Thymus (tissue), 11 donors: ENCODE data around the gene TTL. TPM values are rescaled to one million over a fixed set of nuclear protein-coding genes. Genes with fewer than 3 reads are reported as not detected.

Experiments used
- DNase-seq, 9 donors: peaks; one replicate each; pipeline ENCODE4 v3.0.0-alpha.2; 2013; ENCODE audit warnings: low spot score in 9 of 9, low read depth in 6 of 9, missing footprints in 1 of 9
- H3K27ac ChIP-seq, 2 donors: one replicate each; pipeline ENCODE4 v1.5.1; 2013; ENCODE audit warnings: control low read depth in 1 of 2, low read depth in 1 of 2, low read length in 1 of 2, mild to moderate bottlenecking in 1 of 2, moderate library complexity in 1 of 2
- H3K27me3 ChIP-seq, 2 donors: one replicate each; pipeline ENCODE4 v1.5.1; 2013; ENCODE audit warnings: low read length in 1 of 2; ENCODE audit not compliant: control insufficient read depth in 2 of 2, insufficient read depth in 1 of 2
- H3K36me3 ChIP-seq, 2 donors: one replicate each; pipeline ENCODE4 v1.5.1; 2013; ENCODE audit warnings: low read length in 1 of 2, mild to moderate bottlenecking in 1 of 2, moderate library complexity in 1 of 2; ENCODE audit not compliant: control insufficient read depth in 2 of 2, insufficient read depth in 2 of 2
- H3K4me1 ChIP-seq, 2 donors: one replicate each; pipeline ENCODE4 v1.5.1; 2013; ENCODE audit warnings: low read length in 2 of 2; ENCODE audit not compliant: control insufficient read depth in 2 of 2, insufficient read depth in 2 of 2
- H3K4me3 ChIP-seq, 2 donors: one replicate each; pipeline ENCODE4 v1.5.1; 2013; ENCODE audit warnings: low read length in 2 of 2, control low read depth in 1 of 2, mild to moderate bottlenecking in 1 of 2
- H3K9me3 ChIP-seq, 2 donors: one replicate each; pipeline ENCODE4 v1.5.1; 2013; ENCODE audit warnings: low read length in 1 of 2, mild to moderate bottlenecking in 1 of 2; ENCODE audit not compliant: control insufficient read depth in 2 of 2, insufficient read depth in 1 of 2
- WGBS: extraction: QIAGEN DNeasy Blood & Tissue Kit; methylation state at CpG from one replicate; pipeline ENCODE4 v1.1.7; 2013; 5-methylcytosine and 5-hydroxymethylcytosine counted together
- polyA plus RNA-seq: library from polyadenylated mRNA; stranded (reverse); fragments of 200-250 nt; gene quantifications from one replicate; pipeline ENCODE4 v1.2.3, GENCODE V29; 2013
- total RNA-seq: library from RNA; stranded (reverse); fragments of 120-200 nt; gene quantifications from one replicate; pipeline ENCODE4 v1.2.4, GENCODE V29; 2013
- donor health status: healthy.

TTL gene
- total and polyA plus RNA-seq, 2 donors, result 13.5 to 18.7 TPM

GRCh38 chr2:112465382-112465781, 16.6 kb upstream of the TTL start:
- WGBS, result 83% methylated on average over 3 of the region's 3 CpGs
- peak in 1 of 9 donors; percentile 3 for DNase-seq
- no peaks in the 10 kb centered on the region for H3K4me1 ChIP-seq

GRCh38 chr2:112472547-112473263, 9.3 kb upstream of the TTL start:
- WGBS, result 95% methylated on average over 6 of the region's 6 CpGs
- Histone ChIP-seq H3K4me3 (no peak overlapping the region), H3K9me3 (no peaks in the 10 kb centered on the region), H3K27ac (no peak overlapping the region), H3K4me1 (no peaks in the 10 kb centered on the region), H3K27me3 (no peaks in the 10 kb centered on the region), H3K36me3 (no peaks in the 10 kb centered on the region)
- no peak for DNase-seq

More at GRCh38 chr2:112465382-112465781, 16.6 kb upstream of the TTL start:
- Histone ChIP-seq H3K4me3 (no peak overlapping the region), H3K36me3 (no peaks in the 10 kb centered on the region), H3K27ac (no peak overlapping the region), H3K27me3 (no peaks in the 10 kb centered on the region), H3K9me3 (no peaks in the 10 kb centered on the region)

GRCh38 chr2:112474844-112475486, 7.0 kb upstream of the TTL start:
- WGBS, result 95% methylated on average over 6 of the region's 6 CpGs
- no peaks in the 10 kb centered on the region for H3K9me3 ChIP-seq
- no peak for DNase-seq

GRCh38 chr2:112476434-112476833, 5.5 kb upstream of the TTL start:
- DNase-seq, result no peak
- 94% methylated on average over 7 of the region's 7 CpGs for WGBS
- Histone ChIP-seq H3K27ac (no peak overlapping the region), H3K36me3 (no peaks in the 10 kb centered on the region), H3K27me3 (no peaks in the 10 kb centered on the region), H3K4me1 (peaks cover 4 to 5% of the 10 kb centered on the region in 2 donors), H3K9me3 (no peaks in the 10 kb centered on the region), H3K4me3 (no peak overlapping the region)

More at GRCh38 chr2:112474844-112475486, 7.0 kb upstream of the TTL start:
- no peak overlapping the region for H3K27ac ChIP-seq
- H3K27me3 ChIP-seq, result no peaks in the 10 kb centered on the region
- no peaks in the 10 kb centered on the region for H3K4me1 ChIP-seq
- no peak overlapping the region for H3K4me3 ChIP-seq
- no peaks in the 10 kb centered on the region for H3K36me3 ChIP-seq

- H3K36me3 ChIP-seq, result peaks cover 0 to 1% of the 10 kb centered on the region in 2 donors
- H3K27me3 ChIP-seq, result no peaks in the 10 kb centered on the region
- peak overlapping the region; percentile 84 to 93 for H3K4me3 ChIP-seq
- H3K27ac ChIP-seq, result no peak overlapping the region
- H3K4me1 ChIP-seq, result peaks cover 15 to 18% of the 10 kb centered on the region in 2 donors
- H3K9me3 ChIP-seq, result no peaks in the 10 kb centered on the region
- peak in 3 of 9 donors; percentile 7 to 26 (median 11) for DNase-seq
- WGBS, result 16% methylated on average over 20 of the region's 20 CpGs
These were observed 1.4 kb upstream of the TTL start for GRCh38 chr2:112480530-112481049.

GRCh38 chr2:112481050-112481527, 867 bp upstream of the TTL start:
- Histone ChIP-seq H3K9me3 (no peaks in the 10 kb centered on the region), H3K4me3 (peak overlapping the region; percentile 84 to 93), H3K27me3 (no peaks in the 10 kb centered on the region), H3K36me3 (peaks cover 4 to 5% of the 10 kb centered on the region in 2 donors), H3K27ac (peak overlapping the region; percentile 81 to 84), H3K4me1 (peaks cover 15 to 18% of the 10 kb centered on the region in 2 donors)
- peak; percentile 62 to 90 (median 74) for DNase-seq
- under 1% methylated on average over 19 of the region's 19 CpGs for WGBS

- Histone ChIP-seq H3K27me3 (no peaks in the 10 kb centered on the region), H3K27ac (peak overlapping the region; percentile 64 to 74), H3K4me3 (peak overlapping the region; percentile 93 to 94), H3K4me1 (peaks cover 15 to 18% of the 10 kb centered on the region in 2 donors), H3K9me3 (no peaks in the 10 kb centered on the region), H3K36me3 (peaks cover 11 to 14% of the 10 kb centered on the region in 2 donors)
- peak in 5 of 9 donors; percentile 9 to 53 (median 21) for DNase-seq
- WGBS, result under 1% methylated on average over 77 of the region's 77 CpGs
These were observed 519 bp downstream of the TTL start for GRCh38 chr2:112482309-112483041.

GRCh38 chr2:112483042-112483473, 1.1 kb downstream of the TTL start:
- 32% methylated on average over 10 of the region's 10 CpGs for WGBS
- H3K27ac ChIP-seq, result no peak overlapping the region
- peaks cover 15 to 18% of the 10 kb centered on the region in 2 donors for H3K4me1 ChIP-seq
- H3K27me3 ChIP-seq, result no peaks in the 10 kb centered on the region
- H3K9me3 ChIP-seq, result no peaks in the 10 kb centered on the region
- peaks cover 16% of the 10 kb centered on the region in 2 donors for H3K36me3 ChIP-seq
- H3K4me3 ChIP-seq, result peak overlapping the region; percentile 93 to 94
- DNase-seq, result peak in 3 of 9 donors; percentile 4 to 22 (median 8)
